Fibroblast of villous mesenchyme (primary cell): Measurements from ENCODE around the gene ZP1. TPM values are rescaled to one million over a fixed set of nuclear protein-coding genes. Genes with fewer than 3 reads are reported as not detected.

ENCODE experiments used
- DNase-seq: peaks from one replicate; pipeline ENCODE4 v3.0.0-alpha.2; 2010; ENCODE audit warnings: low read depth
- H3K4me3 ChIP-seq: 2 replicates; pipeline ENCODE4 v1.5.1; 2011; ENCODE audit warnings: low read depth, mild to moderate bottlenecking, low read length
- CTCF ChIP-seq: IDR thresholded peaks from 2 replicates; pipeline ENCODE4 v1.5.1; 2012; ENCODE audit warnings: low read depth, mild to moderate bottlenecking, low read length; ENCODE audit not compliant: insufficient read depth
- total RNA-seq: library from RNA; depleted of rRNA; stranded (reverse); fragments of >200 nt; gene quantifications from 2 replicates; pipeline ENCODE4 v1.2.3, GENCODE V29; 2012

ZP1 gene
- total RNA-seq, 1 donor = not detected

GRCh38 chr11:60923800-60924109 lies 56.4 kb downstream of the ZP1 start:
- TF ChIP-seq CTCF = no peak
- H3K4me3 ChIP-seq = peak overlapping the region; percentile 72
- DNase-seq = no peak

- DNase-seq = peak; percentile 64
Measured at GRCh38 chr11:60924110-60924905, 57.0 kb downstream of the ZP1 start, which contains the start of gene TMEM132A. TMEM132A (plus strand) TSS chr11:60924460; CDS start chr11:60924634, 174 bp downstream.

More at GRCh38 chr11:60924110-60924905, 57.0 kb downstream of the ZP1 start, which contains the start of gene TMEM132A:
- no peak for TF ChIP-seq CTCF
- peak within 1 kb of the TSS; percentile 72 for H3K4me3 ChIP-seq

Other genes starting within 250 kb of the ZP1 start
- gene MS4A8, start 167.9 kb upstream of the ZP1 start, total RNA-seq = under 0.01 TPM in 1 of 2 replicates, not detected in the other
- gene MS4A18, start 142.8 kb upstream of the ZP1 start, total RNA-seq = not detected in 2 replicates
- not detected in 2 replicates for gene MS4A15, start 110.7 kb upstream of the ZP1 start, total RNA-seq
- gene MS4A10, start 82.2 kb upstream of the ZP1 start, total RNA-seq = not detected in 2 replicates
- 11.2 and 13.5 TPM in 2 replicates for gene CCDC86, start 25.4 kb upstream of the ZP1 start, total RNA-seq
- gene PTGDR2, start 11.6 kb upstream of the ZP1 start, total RNA-seq = under 0.01 TPM in 1 of 2 replicates, not detected in the other
- gene PRPF19, start 39.0 kb downstream of the ZP1 start, total RNA-seq = 40.9 and 41.5 TPM in 2 replicates
- 28.9 and 38.3 TPM in 2 replicates for gene TMEM109, start 46.6 kb downstream of the ZP1 start, total RNA-seq
- 29.3 and 40.6 TPM in 2 replicates for gene TMEM132A, start 56.9 kb downstream of the ZP1 start, total RNA-seq
- 13.0 and 15.5 TPM in 2 replicates for gene SLC15A3, start 84.6 kb downstream of the ZP1 start, total RNA-seq
- gene CD6, start 104.1 kb downstream of the ZP1 start, total RNA-seq = not detected in 2 replicates
- not detected in 2 replicates for gene CD5, start 234.9 kb downstream of the ZP1 start, total RNA-seq